Fibroblast of skin of scalp (primary cell): ENCODE measurements around the gene L1TD1. TPM values are rescaled to one million over a fixed set of nuclear protein-coding genes. Genes with fewer than 3 reads are reported as not detected.
A peak's percentile ranks its signal among the peaks of the same experiment; 100 is the strongest.
"Not testable (repeated sequence)": the region's sequence is repeated elsewhere in the genome, so short reads cannot be mapped to it uniquely, and the experiment has no call there.

Experiments used
- DNase-seq: peaks from one replicate; pipeline ENCODE4 v3.0.0-alpha.2; 2013
- polyA plus RNA-seq, 2 experiments: library from polyadenylated mRNA; unstranded; fragments of 120-200 nt; gene quantifications; one replicate each; pipeline ENCODE4 v1.2.1, GENCODE V29; 2013; ENCODE audit not compliant: insufficient read length in 2 of 2

Gene L1TD1, protein sequence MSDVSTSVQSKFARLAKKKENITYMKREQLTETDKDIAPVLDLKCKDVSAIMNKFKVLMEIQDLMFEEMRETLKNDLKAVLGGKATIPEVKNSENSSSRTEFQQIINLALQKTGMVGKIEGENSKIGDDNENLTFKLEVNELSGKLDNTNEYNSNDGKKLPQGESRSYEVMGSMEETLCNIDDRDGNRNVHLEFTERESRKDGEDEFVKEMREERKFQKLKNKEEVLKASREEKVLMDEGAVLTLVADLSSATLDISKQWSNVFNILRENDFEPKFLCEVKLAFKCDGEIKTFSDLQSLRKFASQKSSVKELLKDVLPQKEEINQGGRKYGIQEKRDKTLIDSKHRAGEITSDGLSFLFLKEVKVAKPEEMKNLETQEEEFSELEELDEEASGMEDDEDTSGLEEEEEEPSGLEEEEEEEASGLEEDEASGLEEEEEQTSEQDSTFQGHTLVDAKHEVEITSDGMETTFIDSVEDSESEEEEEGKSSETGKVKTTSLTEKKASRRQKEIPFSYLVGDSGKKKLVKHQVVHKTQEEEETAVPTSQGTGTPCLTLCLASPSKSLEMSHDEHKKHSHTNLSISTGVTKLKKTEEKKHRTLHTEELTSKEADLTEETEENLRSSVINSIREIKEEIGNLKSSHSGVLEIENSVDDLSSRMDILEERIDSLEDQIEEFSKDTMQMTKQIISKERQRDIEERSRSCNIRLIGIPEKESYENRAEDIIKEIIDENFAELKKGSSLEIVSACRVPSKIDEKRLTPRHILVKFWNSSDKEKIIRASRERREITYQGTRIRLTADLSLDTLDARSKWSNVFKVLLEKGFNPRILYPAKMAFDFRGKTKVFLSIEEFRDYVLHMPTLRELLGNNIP
- polyA plus RNA-seq (2013, experiment 1 of 2; ENCODE audit: insufficient read length), result 0.12 TPM
- 0.12 TPM for polyA plus RNA-seq (2013, experiment 2 of 2; ENCODE audit: insufficient read length)

DNA sequence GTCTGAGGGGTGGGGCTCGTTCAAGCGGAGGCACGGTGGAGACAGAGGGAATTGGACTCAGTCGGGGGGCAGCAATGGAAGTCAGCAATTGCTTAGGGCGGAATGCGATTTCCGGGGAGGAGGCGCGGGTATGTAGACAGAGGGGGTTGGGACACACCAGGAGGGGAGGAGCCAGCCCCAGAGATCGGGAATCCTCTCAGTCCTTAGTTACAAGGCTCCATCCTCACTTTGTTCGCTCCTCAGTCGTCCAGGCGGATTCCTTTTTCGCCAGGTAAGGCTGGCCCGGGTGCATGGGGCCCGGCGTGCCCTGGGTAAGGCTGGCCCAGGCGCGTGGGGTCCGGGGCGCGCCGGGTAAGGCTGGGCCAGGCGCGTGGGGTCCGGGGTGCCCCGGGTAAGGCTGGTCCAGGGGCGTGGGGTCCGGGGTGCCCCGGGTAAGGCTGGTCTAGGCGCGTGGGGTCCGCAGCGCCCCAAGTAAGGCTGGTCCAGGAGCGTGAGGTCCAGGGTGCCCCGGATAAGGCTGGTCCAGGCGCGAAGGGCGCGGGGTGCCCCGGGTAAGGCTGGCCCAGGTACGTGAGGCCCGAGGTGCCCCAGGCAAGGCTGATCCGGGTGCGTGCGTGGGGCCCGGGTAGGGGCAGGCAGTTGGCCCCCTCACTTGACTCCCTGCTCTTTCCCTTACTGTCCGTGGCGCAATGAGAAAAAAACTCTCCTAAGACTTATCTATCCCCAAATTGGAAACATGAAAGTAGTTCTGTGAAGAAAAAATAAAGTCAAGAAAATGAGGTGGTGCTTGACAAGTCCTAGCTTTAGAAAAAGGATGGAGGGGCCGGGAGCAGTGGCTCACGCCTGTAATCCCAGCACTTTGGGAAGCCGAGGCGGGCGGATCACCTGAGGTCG lies at the start of gene L1TD1:
Gene L1TD1 (plus strand): TSS at position 199 of the 894 bp plus-strand sequence. CDS start 11,780 bp downstream, outside the sequence.
- peak; percentile 13 for DNase-seq

DNA sequence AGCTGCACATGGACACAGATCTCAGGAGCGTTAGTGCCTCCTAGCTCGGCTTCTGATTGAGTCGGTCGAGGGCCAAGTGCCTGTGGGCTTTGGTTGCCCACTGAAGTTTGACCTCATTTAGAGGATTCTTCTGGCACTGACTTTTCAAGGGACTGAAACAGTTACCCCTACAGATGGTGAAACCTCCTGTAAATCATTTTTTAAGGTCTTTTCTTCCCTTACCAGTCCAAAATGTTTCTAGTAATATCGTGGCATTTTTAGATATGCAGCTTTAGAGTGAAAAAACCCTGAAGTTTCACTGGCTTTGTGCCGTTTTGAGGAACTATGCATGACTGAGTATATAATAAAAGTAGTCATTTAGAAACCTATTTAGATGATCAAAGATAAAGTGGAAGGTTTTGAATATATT lies 34.7 kb upstream of the L1TD1 start:
- no peak for DNase-seq

DNA sequence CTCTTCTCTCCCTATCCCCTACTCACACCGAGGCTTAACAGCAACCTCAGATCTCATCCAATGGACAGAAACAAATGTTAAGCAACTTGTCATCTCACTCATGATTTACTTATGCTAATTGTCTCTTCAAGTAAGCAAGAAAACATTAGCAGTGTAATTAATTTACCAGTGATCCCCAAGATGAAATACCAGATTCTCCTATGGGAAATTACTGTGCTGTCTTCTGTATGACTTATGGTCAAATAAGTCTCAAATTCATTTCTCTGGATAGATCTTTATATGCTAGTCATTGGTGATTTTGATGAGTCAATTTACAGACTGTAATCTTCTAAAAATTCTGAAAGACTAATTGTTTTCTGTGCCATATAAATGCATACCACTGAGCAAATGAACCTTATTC lies 32.9 kb upstream of the L1TD1 start:
- DNase-seq, result no peak

DNA sequence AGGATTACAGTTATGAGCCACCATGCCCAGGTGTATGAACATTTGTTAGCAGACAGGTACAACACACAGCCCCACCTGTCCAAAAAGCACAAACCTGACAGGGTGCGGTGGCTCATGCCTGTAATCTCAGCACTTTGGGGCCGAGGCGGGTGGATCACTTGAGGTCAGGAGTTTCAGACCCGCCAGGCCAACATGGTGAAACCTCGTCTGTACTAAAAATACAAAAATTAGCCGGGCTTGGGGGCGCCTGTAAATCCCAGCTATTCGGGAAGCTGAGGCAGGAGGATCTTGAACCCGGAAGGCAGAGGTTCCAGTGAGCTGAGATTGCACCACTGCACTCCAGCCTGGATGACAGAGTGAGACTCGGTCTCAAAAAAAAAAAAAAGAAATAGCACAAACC lies 24.3 kb upstream of the L1TD1 start:
- DNase-seq, result not testable (repeated sequence)

DNA sequence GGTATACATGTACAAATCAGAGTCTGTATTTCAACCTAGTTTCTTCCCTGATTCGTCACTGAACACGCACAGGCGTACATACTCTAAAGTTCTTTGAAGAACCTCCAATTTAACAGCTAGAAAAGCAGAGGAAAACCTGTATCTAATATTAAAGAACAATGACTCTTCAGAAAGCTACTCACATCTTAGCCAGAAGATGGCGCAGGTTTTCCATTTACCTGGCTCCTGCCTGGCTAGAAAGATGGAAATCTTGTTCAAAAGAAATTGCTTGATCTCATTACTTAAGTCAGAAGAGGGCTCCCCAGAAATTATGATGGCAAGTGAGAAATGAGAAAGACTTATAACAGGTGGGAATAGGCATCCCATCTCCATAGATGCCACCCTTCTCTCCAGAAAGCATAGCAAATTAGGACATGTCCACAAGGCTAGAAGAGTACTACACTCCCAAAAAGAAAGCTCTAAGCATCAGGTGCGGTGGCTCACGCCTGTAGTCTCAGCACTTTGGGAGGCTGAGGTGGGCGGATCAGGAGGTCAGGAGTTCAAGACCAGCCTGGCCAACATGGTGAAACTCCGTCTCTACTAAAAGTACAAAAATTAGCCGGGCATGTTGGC lies 19.0 kb upstream of the L1TD1 start:
- peak; percentile 48 for DNase-seq

DNA sequence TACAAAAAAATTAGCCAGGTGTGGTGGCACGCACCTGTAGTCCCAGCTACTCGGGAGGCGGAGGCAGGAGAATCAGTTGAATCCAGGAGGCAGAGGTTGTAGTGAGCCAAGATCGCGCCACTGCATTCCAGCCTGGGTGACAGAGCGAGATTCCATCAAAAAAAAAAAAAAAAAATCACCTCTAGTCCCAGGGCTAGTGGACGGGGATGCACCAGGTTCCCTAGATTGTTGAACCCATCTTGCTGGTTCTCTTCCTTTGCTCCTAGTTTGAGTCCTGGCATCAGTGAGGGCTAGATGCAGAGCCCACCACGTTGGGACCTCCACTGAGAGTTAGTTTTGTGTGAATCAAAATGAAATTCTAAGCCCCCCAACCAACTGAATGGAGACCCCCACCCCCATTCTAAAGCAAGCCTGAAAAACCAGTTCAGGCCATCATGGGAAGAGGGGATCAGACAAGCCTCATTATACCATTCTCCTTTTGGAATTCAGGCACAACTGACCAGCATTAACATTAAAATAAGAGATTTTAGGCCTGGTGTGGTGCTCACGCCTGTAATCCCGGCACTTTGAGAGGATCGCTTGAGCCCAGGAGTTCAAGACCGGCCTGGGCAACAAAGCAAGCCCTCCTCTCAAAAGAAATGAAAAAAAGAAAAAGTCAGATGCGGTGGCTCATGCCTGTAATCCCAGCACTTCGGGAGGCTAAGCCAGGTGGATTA lies 17.9 kb upstream of the L1TD1 start:
- no peak for DNase-seq

DNA sequence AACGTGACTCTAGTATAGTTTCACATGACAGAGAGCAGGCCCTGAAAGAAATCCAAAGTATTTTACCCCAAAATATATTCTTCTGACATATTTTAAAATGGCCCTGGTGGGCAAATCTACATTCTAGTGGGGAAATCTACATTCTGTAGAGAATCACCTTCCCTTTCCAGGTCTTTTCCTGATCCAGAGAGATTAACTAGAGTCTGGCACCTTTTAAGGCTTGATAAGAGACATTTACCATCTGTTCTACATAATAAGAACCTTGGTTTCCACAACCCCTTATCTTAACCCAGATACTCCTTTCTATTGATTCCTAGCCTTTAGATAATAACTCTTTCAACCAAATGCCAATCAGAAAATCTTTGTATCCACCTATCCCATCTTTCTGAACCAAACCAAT lies 17.0 kb upstream of the L1TD1 start:
- no peak for DNase-seq

DNA sequence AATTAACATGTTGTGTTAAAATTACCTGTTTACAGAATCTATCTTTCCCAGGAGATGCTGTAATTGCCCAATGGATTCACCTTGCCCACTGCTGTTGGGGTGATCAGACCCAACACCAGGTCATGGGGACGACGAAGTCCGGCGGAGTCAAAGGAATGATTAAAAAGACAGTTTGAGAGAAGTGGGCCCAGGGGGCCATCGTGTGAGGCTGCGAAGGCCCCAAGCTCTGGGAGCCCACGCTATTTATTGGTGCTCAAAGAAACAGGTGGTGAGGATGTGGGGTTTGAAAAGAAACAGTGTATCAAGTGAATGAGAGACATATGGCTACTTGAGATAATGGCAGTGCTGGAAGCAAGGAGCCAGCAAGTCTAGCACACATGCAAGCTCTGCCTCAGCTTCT lies 16.3 kb upstream of the L1TD1 start:
- DNase-seq, result no peak

GRCh38 chr1:62180054-62180453 lies 14.6 kb upstream of the L1TD1 start:
- not testable (repeated sequence) for DNase-seq

GRCh38 chr1:62180639-62181038 lies 14.0 kb upstream of the L1TD1 start:
- no peak for DNase-seq

GRCh38 chr1:62181532-62181931 lies 13.1 kb upstream of the L1TD1 start:
- no peak for DNase-seq

GRCh38 chr1:62182157-62182556 lies 12.5 kb upstream of the L1TD1 start:
- not testable (repeated sequence) for DNase-seq

- not testable (repeated sequence) for DNase-seq
Measured at GRCh38 chr1:62183164-62184020, 11.3 kb upstream of the L1TD1 start.

DNA sequence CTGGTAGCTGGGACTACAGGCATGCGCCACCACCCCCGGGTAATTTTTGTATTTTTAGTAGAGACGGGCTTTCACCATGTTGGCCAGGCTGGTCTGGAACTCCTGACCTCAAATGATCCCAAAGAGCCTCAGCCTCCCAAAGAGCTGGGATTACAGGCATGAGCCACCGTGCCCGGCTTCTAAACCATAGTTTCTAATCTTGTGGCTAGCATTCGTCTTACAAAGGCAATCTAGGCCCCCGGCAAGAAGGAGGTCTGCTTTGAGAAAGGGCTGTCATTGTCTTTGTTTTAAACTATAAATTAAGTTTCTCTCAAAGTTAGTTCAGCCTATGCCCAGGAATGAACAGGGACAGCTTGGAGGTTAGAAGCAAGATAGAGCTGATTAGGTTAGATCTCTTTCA lies 10.3 kb upstream of the L1TD1 start:
- no peak for DNase-seq

DNA sequence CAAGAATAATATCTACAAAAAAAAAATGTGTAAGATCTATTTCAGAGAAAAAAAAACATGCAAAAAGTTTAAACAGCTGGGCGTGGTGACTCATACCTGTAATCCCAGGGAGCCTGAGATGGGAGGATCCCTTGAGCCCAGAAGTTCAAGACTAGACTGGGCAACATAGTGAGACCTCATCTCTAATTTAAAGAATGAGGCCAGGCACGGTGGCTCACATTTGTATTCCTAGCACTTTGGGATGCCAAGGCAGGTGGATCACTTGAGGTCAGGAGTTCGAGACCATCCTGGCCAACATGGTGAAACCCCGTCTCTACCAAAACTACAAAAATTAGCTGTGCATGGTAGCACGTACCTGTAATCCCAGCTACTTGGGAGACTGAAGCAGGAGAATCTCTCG lies 9.4 kb upstream of the L1TD1 start:
- DNase-seq, result not testable (repeated sequence)

DNA sequence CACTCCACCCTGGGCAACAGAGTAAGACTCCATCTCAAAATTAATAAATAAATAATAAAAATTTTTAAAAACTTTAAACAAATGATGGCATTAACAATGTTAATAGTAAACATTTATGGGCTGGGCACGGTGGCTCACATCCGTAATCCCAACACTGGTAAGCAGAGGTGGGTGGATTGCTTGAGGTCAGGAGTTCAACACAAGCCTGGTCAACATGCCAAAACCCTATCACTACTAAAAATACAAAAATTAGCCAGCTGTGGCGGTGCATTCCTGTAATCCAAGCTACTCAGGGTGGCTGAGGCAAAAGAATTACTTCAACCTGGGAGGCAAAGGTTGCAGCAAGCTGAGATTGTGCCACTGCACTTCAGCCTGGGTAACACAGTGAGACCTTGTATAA lies 9.0 kb upstream of the L1TD1 start:
- DNase-seq, result no peak

- no peak for DNase-seq
Measured at GRCh38 chr1:62187548-62187947, 7.1 kb upstream of the L1TD1 start.

- no peak for DNase-seq
Measured at GRCh38 chr1:62188111-62188510, 6.5 kb upstream of the L1TD1 start.

- no peak for DNase-seq
Measured at GRCh38 chr1:62196086-62196690, 1.5 kb downstream of the L1TD1 start.
